Neural cell (in vitro differentiated cells): Measurements from ENCODE around the gene PTPN22. TPM values are rescaled to one million over a fixed set of nuclear protein-coding genes. Genes with fewer than 3 reads are reported as not detected.

Experiments
- H2AFZ ChIP-seq: fragments of 200-600, 300-800 bp; sonication (generic), shearing (Covaris generic); 2 replicates; pipeline ENCODE4 v1.6.0; 2014; ENCODE audit warnings: low read depth, mild to moderate bottlenecking, antibody characterized with exemption, low read length, moderate library complexity
- H3F3A ChIP-seq: fragments of 200-600 bp; shearing (Covaris generic); 2 replicates; pipeline ENCODE4 v1.6.1; 2016; ENCODE audit warnings: mild to moderate bottlenecking, moderate library complexity, mixed read lengths, antibody characterized with exemption, low read length; ENCODE audit not compliant: insufficient read depth, poor library complexity, severe bottlenecking
- H3K27ac ChIP-seq: fragments of 200-600, 300-800 bp; sonication (generic), shearing (Covaris generic); 2 replicates; pipeline ENCODE4 v1.5.1; 2014; ENCODE audit warnings: mild to moderate bottlenecking, low read length, moderate library complexity
- H3K27me3 ChIP-seq: fragments of 300-800, 200-600 bp; sonication (generic), shearing (Covaris generic); 2 replicates; pipeline ENCODE4 v1.6.0; 2014; ENCODE audit warnings: mild to moderate bottlenecking, low read depth, low read length, moderate library complexity; ENCODE audit not compliant: insufficient read depth
- H3K36me3 ChIP-seq: fragments of 300-800, 200-600 bp; sonication (generic), shearing (Covaris generic); 2 replicates; pipeline ENCODE4 v1.5.1; 2014; ENCODE audit warnings: mild to moderate bottlenecking, antibody characterized with exemption, low read length, moderate library complexity; ENCODE audit not compliant: insufficient read depth
- H3K4me2 ChIP-seq: fragments of 300-800, 200-600 bp; sonication (generic), shearing (Covaris generic); 2 replicates; pipeline ENCODE4 v1.6.0; 2014; ENCODE audit warnings: mild to moderate bottlenecking, low read length
- H3K4me3 ChIP-seq: fragments of 300-800, 200-600 bp; sonication (generic), shearing (Covaris generic); 2 replicates; pipeline ENCODE4 v1.5.1; 2014; ENCODE audit warnings: mild to moderate bottlenecking, low read length, moderate library complexity
- H3K79me2 ChIP-seq: fragments of 200-600 bp; shearing (Covaris generic); replicated peaks from 2 replicates; pipeline ENCODE4 v1.6.0; 2014; ENCODE audit warnings: mild to moderate bottlenecking, low read length, moderate library complexity; ENCODE audit not compliant: insufficient read depth
- H3K9ac ChIP-seq: fragments of 300-800, 200-600 bp; sonication (generic), shearing (Covaris generic); 2 replicates; pipeline ENCODE4 v1.6.1; 2016; ENCODE audit warnings: mild to moderate bottlenecking, low read length, mixed read lengths
- H3K9me2 ChIP-seq: fragments of 200-600 bp; shearing (Covaris generic); 2 replicates; pipeline ENCODE4 v1.6.1; 2016; ENCODE audit warnings: mild to moderate bottlenecking, low read length, mixed read lengths; ENCODE audit not compliant: insufficient read depth
- H3K9me3 ChIP-seq: fragments of 200-600, 300-800 bp; sonication (generic), shearing (Covaris generic); 2 replicates; pipeline ENCODE4 v1.6.1; 2016; ENCODE audit warnings: mild to moderate bottlenecking, mixed run types, low read length, moderate library complexity, mixed read lengths
- H4K20me1 ChIP-seq: fragments of 200-600 bp; shearing (Covaris generic); 2 replicates; pipeline ENCODE4 v1.6.1; 2016; ENCODE audit warnings: mild to moderate bottlenecking, mixed run types; ENCODE audit not compliant: insufficient read depth
- EP300 ChIP-seq: fragments of 450-650 bp; conservative IDR thresholded peaks from 2 replicates; pipeline ENCODE4 v1.6.1; 2014; ENCODE audit warnings: antibody characterized with exemption, mild to moderate bottlenecking, moderate library complexity; ENCODE audit not compliant: poor library complexity, severe bottlenecking
- EZH2 ChIP-seq: fragments of 200-600, 300-800 bp; shearing (Covaris generic), sonication (generic); IDR thresholded peaks from 2 replicates; pipeline ENCODE4 v1.6.1; 2014; ENCODE audit warnings: antibody characterized with exemption, low read length, borderline replicate concordance, mild to moderate bottlenecking; ENCODE audit not compliant: insufficient read depth, poor library complexity, severe bottlenecking
- MXI1 ChIP-seq: fragments of 450-650 bp; conservative IDR thresholded peaks from 2 replicates; pipeline ENCODE4 v1.6.1; 2014; ENCODE audit warnings: antibody characterized with exemption, mild to moderate bottlenecking; ENCODE audit not compliant: poor library complexity, severe bottlenecking
- POLR2AphosphoS5 ChIP-seq: IDR thresholded peaks from 2 replicates; pipeline ENCODE4 v1.6.1; 2012
- RAD21 ChIP-seq: fragments of 450-650 bp; conservative IDR thresholded peaks from 2 replicates; pipeline ENCODE4 v1.6.1; 2014; ENCODE audit warnings: antibody characterized with exemption, mild to moderate bottlenecking, moderate library complexity
- SMC3 ChIP-seq: fragments of 450-650 bp; conservative IDR thresholded peaks from 2 replicates; pipeline ENCODE4 v1.6.1; 2014; ENCODE audit warnings: antibody characterized with exemption, mild to moderate bottlenecking, moderate library complexity; ENCODE audit not compliant: poor library complexity
- TAF1 ChIP-seq: IDR thresholded peaks from 2 replicates; pipeline ENCODE4 v1.6.1; 2012; ENCODE audit warnings: low read depth
- polyA plus RNA-seq: library from polyadenylated mRNA; depleted of rRNA; stranded (reverse); fragments of >200 nt; gene quantifications from 2 replicates; pipeline ENCODE4 v1.2.3, GENCODE V29; 2014
- TF ChIP-seq, protein P1 (sequence below): fragments of 450-650 bp; IDR thresholded peaks from 2 replicates; pipeline ENCODE4 v1.5.1; 2014; ENCODE audit warnings: antibody characterized with exemption, mild to moderate bottlenecking, moderate library complexity; ENCODE audit not compliant: poor library complexity, severe bottlenecking
- TF ChIP-seq, protein P2 (sequence below): IDR thresholded peaks from 2 replicates; pipeline ENCODE4 v1.6.1; 2012; ENCODE audit warnings: borderline replicate concordance

PTPN22 gene
- polyA plus RNA-seq, 1 donor from 2014 or later, result 0.92 TPM

DNA sequence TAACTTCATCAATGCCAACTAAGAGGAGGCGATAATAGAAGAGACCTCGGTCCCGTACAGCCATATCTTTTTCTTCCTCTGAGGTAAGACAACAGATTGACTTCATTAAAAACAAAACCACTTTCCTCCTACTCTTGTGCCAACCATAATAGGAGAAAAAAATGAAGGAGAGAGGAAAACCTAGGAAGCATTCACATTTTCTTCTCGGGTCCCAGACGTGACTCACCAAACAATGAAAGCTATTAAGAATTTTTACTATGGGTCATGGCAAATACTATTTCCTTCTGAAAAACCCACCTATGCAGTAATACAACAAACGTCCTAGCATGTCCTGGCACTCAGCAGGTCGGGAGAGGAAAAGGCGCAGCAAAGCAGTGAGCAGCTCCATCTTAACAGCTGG is 24.4 kb upstream of the PTPN22 start:
- peaks cover 13% of the 10 kb centered on the region for H3K36me3 ChIP-seq
- no peak overlapping the region for H2AFZ ChIP-seq
- no peak overlapping the region for H3K4me3 ChIP-seq
- H3K79me2 ChIP-seq, result no peaks in the 10 kb centered on the region
- no peaks in the 10 kb centered on the region for H3K9me2 ChIP-seq
- no peaks in the 10 kb centered on the region for H4K20me1 ChIP-seq
- no peaks in the 10 kb centered on the region for H3K27me3 ChIP-seq
- H3K9me3 ChIP-seq, result no peaks in the 10 kb centered on the region
- H3K9ac ChIP-seq, result no peak overlapping the region
- H3F3A ChIP-seq, result no peaks in the 10 kb centered on the region
- TF ChIP-seq SMC3 (no peak), EP300 (no peak), RAD21 (no peak), POLR2AphosphoS5 (no peak), MXI1 (no peak), EZH2 (no peak), TAF1 (no peak)
- TF ChIP-seq, protein P1, sequence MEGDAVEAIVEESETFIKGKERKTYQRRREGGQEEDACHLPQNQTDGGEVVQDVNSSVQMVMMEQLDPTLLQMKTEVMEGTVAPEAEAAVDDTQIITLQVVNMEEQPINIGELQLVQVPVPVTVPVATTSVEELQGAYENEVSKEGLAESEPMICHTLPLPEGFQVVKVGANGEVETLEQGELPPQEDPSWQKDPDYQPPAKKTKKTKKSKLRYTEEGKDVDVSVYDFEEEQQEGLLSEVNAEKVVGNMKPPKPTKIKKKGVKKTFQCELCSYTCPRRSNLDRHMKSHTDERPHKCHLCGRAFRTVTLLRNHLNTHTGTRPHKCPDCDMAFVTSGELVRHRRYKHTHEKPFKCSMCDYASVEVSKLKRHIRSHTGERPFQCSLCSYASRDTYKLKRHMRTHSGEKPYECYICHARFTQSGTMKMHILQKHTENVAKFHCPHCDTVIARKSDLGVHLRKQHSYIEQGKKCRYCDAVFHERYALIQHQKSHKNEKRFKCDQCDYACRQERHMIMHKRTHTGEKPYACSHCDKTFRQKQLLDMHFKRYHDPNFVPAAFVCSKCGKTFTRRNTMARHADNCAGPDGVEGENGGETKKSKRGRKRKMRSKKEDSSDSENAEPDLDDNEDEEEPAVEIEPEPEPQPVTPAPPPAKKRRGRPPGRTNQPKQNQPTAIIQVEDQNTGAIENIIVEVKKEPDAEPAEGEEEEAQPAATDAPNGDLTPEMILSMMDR, result no peak
- H3K27ac ChIP-seq, result no peak overlapping the region
- no peak overlapping the region for H3K4me2 ChIP-seq

DNA sequence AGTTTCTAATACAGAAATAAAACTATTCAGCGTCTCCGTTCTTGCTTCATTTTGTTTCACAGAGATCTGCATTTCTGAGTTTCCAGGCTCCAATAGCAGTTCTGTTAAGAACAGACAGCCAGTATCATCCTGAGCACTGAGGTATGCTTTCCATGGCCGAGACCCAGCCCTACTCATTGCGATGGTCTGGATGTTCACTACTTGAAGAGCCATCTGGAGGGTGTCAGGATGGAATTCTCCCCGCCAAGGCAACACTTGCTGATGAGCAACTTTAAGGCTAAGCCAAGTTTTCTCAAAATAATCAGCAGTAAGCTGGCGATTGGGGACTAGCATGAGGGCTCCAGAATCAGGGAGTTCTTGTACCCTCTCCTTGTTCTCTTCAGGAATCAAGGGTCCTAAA is 23.6 kb upstream of the PTPN22 start:
- Histone ChIP-seq H2AFZ (no peak overlapping the region), H3K4me3 (no peak overlapping the region), H3K4me2 (no peak overlapping the region), H3K27me3 (no peaks in the 10 kb centered on the region), H3F3A (no peaks in the 10 kb centered on the region), H3K36me3 (peaks cover 13% of the 10 kb centered on the region), H3K9me2 (no peaks in the 10 kb centered on the region), H3K9ac (no peak overlapping the region), H3K9me3 (no peaks in the 10 kb centered on the region), H3K79me2 (no peaks in the 10 kb centered on the region), H4K20me1 (no peaks in the 10 kb centered on the region), H3K27ac (no peak overlapping the region)
- TF ChIP-seq, protein P2, sequence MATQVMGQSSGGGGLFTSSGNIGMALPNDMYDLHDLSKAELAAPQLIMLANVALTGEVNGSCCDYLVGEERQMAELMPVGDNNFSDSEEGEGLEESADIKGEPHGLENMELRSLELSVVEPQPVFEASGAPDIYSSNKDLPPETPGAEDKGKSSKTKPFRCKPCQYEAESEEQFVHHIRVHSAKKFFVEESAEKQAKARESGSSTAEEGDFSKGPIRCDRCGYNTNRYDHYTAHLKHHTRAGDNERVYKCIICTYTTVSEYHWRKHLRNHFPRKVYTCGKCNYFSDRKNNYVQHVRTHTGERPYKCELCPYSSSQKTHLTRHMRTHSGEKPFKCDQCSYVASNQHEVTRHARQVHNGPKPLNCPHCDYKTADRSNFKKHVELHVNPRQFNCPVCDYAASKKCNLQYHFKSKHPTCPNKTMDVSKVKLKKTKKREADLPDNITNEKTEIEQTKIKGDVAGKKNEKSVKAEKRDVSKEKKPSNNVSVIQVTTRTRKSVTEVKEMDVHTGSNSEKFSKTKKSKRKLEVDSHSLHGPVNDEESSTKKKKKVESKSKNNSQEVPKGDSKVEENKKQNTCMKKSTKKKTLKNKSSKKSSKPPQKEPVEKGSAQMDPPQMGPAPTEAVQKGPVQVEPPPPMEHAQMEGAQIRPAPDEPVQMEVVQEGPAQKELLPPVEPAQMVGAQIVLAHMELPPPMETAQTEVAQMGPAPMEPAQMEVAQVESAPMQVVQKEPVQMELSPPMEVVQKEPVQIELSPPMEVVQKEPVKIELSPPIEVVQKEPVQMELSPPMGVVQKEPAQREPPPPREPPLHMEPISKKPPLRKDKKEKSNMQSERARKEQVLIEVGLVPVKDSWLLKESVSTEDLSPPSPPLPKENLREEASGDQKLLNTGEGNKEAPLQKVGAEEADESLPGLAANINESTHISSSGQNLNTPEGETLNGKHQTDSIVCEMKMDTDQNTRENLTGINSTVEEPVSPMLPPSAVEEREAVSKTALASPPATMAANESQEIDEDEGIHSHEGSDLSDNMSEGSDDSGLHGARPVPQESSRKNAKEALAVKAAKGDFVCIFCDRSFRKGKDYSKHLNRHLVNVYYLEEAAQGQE, result no peak
- TF ChIP-seq EP300 (no peak), MXI1 (no peak), EZH2 (no peak), SMC3 (no peak), POLR2AphosphoS5 (no peak), RAD21 (no peak), TAF1 (no peak)
- TF ChIP-seq, protein P1, result no peak
